Activated CD4-positive, alpha-beta T cell treated with anti-CD3 and anti-CD28 coated beads, Interleukin-2, amount 10 ng/mL, durations not matched to agents 7 days and 5 days (primary cell): ENCODE measurements around the gene M1AP. TPM values are rescaled to one million over a fixed set of nuclear protein-coding genes. Genes with fewer than 3 reads are reported as not detected.

Source experiments
- CTCF ChIA-PET: fragments of 350-600 bp; sonication (Branson Sonifier 250); formaldehyde crosslinking; loops from one replicate; lab custom pipeline; 2021; ENCODE audit warnings: antibody characterized with exemption; lab: Charles Lee
- POLR2A ChIA-PET: fragments of 350-600 bp; sonication (Branson Sonifier 250); formaldehyde crosslinking; loops from one replicate; lab custom pipeline; 2021; ENCODE audit warnings: antibody characterized with exemption; lab: Charles Lee
- DNase-seq: peaks from one replicate; pipeline ENCODE4 v3.0.0-alpha.2; 2020
- H3K27ac Mint-ChIP-seq: one replicate; pipeline ENCODE4 v1.8.0; 2021; ENCODE audit warnings: mild to moderate bottlenecking, moderate library complexity, mixed read lengths
- H3K27me3 Mint-ChIP-seq: one replicate; pipeline ENCODE4 v1.8.0; 2021; ENCODE audit warnings: mixed read lengths
- H3K36me3 Mint-ChIP-seq: one replicate; pipeline ENCODE4 v1.8.0; 2021; ENCODE audit warnings: low read depth, mixed read lengths
- H3K4me1 Mint-ChIP-seq: one replicate; pipeline ENCODE4 v1.8.0; 2021; ENCODE audit warnings: mixed read lengths
- H3K4me3 Mint-ChIP-seq: one replicate; pipeline ENCODE4 v1.8.0; 2021; ENCODE audit warnings: mild to moderate bottlenecking, moderate library complexity, mixed read lengths
- H3K9me3 Mint-ChIP-seq: one replicate; pipeline ENCODE4 v1.8.0; 2021; ENCODE audit warnings: mixed read lengths
- total RNA-seq, 2 experiments: library from RNA; stranded (reverse); gene quantifications; one replicate each; pipeline ENCODE4 v1.2.3, GENCODE V29; 2021

M1AP gene
- total RNA-seq, 2 experiments from 2014 or later, result not detected

DNA sequence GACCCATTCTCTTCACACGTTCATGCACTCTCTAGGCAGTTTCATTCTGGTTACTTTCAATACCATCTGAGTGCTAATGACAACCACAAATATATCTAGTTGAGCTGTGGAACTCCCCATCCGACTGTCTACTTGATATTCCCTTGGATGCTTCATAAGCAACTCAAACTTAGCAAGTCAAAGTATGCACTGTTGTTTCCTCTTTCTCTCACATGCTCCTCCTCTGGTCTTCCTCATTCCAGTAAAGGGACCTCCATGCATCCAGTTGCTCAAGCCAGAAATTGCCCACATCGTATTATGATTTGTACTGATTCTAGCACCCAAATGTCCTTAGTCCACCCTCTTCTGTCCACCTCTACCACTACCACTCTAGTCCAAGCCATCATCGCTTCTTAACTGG is 28.2 kb upstream of the M1AP start:
- no peaks in the 10 kb centered on the region for H3K9me3 Mint-ChIP-seq
- ChIA-PET CTCF (interaction anchor here (0.9 kb wide), 1 partner anchor 42 kb away, joined by 3 read pairs; no protein-coding TSS in a partner anchor), POLR2A (no interaction called here)
- H3K27ac Mint-ChIP-seq, result no peak overlapping the region
- DNase-seq, result no peak
- H3K36me3 Mint-ChIP-seq, result peaks cover 3% of the 10 kb centered on the region
- H3K4me3 Mint-ChIP-seq, result no peak overlapping the region
- no peaks in the 10 kb centered on the region for H3K4me1 Mint-ChIP-seq
- H3K27me3 Mint-ChIP-seq, result no peaks in the 10 kb centered on the region

DNA sequence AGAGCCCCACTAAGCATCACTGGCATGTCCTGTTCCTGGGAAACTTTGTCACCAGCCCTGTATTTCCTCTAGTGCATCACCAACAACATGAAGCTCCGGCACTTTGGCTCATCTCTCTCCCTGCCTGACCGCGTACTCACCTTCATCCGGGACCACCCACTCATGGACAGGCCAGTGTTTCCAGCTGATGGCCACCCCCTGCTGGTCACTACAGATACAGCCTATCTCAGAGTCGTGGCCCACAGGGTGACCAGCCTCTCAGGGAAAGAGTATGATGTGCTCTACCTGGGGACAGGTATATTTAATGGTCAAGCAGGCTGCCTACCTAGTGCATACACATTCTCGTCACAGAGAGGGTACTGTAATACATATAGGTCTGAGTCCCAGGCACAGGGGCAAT is 27.0 kb upstream of the M1AP start:
- no peak overlapping the region for H3K4me3 Mint-ChIP-seq
- no peak overlapping the region for H3K27ac Mint-ChIP-seq
- no peaks in the 10 kb centered on the region for H3K4me1 Mint-ChIP-seq
- POLR2A ChIA-PET, result no interaction called here
- no peaks in the 10 kb centered on the region for H3K9me3 Mint-ChIP-seq
- no peak for DNase-seq
- H3K36me3 Mint-ChIP-seq, result peaks cover 3% of the 10 kb centered on the region
- CTCF ChIA-PET, result interaction anchor here (1.2 kb wide), 1 partner anchor 13 kb away, joined by 3 read pairs; no protein-coding TSS in a partner anchor
- H3K27me3 Mint-ChIP-seq, result no peaks in the 10 kb centered on the region

DNA sequence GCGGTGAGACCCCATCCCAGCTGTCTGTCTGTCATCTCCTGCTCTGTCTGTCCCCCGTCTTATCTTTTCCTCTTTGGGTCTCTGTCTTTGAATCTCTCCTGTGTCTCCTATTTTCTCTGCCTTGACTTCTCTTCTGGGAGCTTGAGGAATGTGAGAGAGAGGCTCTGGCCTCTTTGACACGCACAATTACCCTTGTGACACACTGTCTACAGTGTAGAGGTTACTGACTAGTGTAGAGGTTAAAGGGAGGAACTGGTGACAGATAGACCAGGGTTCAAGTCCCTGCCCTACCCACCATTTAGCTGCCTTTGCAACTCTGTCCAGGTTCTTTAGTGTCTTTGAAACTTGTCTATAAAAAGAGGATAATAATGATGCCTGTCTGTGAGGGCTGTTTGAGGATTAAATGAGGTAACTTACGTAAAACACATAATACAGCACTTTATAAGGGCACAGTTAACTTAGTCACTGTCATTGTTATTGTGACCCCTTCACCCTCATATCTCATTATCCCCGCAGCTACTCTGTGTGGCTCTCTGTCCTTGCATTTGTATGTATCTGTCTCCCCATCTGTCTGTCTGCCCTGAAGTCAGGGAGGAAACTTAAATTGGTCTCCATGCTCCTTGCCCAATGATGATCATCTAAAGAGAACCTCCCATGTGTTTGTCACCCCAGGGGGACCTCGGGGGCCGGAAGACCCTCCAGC is 25.8 kb upstream of the M1AP start:
- Mint-ChIP-seq H3K27ac (no peak overlapping the region), H3K27me3 (no peaks in the 10 kb centered on the region), H3K9me3 (no peaks in the 10 kb centered on the region), H3K4me1 (no peaks in the 10 kb centered on the region), H3K4me3 (no peak overlapping the region), H3K36me3 (peaks cover 3% of the 10 kb centered on the region)
- no peak for DNase-seq
- CTCF ChIA-PET, result no interaction called here
- POLR2A ChIA-PET, result no interaction called here

DNA sequence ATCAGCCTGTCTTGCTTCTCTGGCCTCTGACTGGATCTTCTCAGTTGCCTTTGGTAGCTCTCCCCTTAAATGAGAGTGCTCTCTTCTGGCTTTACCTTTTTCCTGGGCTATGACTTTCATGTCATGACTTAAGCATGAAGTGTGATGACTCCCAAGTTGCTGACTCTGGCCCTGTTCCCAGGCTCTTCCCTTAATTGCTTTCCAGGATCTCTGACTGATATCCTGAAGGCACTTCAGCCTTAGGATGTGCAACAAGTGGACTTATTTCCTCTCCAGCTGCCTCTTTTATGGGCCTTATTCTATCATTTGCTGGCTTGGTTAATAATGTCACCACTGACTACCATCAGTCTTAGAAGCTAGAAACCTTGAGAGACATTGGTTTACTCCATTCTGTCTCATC is 23.3 kb upstream of the M1AP start:
- no peak for DNase-seq
- no peak overlapping the region for H3K4me3 Mint-ChIP-seq
- ChIA-PET CTCF (interaction anchor here (0.5 kb wide), 1 partner anchor 42 kb away, joined by 5 read pairs; no protein-coding TSS in a partner anchor), POLR2A (no interaction called here)
- H3K27me3 Mint-ChIP-seq, result no peaks in the 10 kb centered on the region
- no peak overlapping the region for H3K27ac Mint-ChIP-seq
- H3K36me3 Mint-ChIP-seq, result peaks cover 3% of the 10 kb centered on the region
- no peaks in the 10 kb centered on the region for H3K9me3 Mint-ChIP-seq
- no peaks in the 10 kb centered on the region for H3K4me1 Mint-ChIP-seq

DNA sequence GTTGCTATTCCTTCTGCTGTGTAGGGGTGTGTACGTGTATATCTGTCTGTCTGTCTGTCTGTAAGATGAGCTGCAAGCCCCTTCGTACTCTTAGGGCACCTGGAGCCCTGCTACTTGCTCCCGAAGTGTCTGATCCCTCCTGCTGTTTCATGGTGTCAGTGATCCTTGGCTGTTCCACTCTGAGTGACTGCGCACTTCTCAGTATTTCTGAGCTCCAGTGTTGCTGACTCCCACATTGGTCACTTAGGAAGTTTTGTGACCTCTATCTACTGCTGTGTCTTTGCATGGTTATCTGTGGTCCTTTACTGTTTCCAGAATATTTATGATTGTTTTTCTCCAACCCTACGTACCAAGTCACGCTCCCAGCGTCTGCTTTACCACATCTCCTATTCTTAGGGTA is 22.1 kb upstream of the M1AP start:
- no peaks in the 10 kb centered on the region for H3K4me1 Mint-ChIP-seq
- ChIA-PET POLR2A (no interaction called here), CTCF (no interaction called here)
- H3K9me3 Mint-ChIP-seq, result no peaks in the 10 kb centered on the region
- H3K27ac Mint-ChIP-seq, result no peak overlapping the region
- no peaks in the 10 kb centered on the region for H3K36me3 Mint-ChIP-seq
- H3K27me3 Mint-ChIP-seq, result no peaks in the 10 kb centered on the region
- no peak overlapping the region for H3K4me3 Mint-ChIP-seq
- DNase-seq, result no peak

DNA sequence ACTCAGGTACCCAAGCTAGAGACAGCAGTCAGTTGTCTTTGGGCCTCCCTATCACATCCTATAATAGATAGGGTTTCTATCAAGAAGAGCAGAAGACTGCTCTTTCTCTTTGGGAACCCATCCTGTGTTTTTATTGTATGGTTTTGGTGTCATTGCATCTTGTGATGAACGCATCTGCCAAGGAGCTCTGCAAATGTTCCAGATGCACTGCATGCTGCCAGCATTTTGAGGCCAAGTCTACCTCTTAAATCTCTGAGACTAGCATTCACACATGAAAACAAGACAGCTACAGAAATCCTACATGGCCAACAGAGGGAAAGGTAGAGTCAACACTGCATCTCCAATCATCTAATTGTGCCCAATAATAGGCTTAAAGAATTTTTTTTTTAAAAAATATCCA is 20.0 kb upstream of the M1AP start:
- ChIA-PET CTCF (interaction anchor here (0.9 kb wide), 1 partner anchor 12 kb away, joined by 4 read pairs; no protein-coding TSS in a partner anchor), POLR2A (no interaction called here)
- Mint-ChIP-seq H3K36me3 (no peaks in the 10 kb centered on the region), H3K4me1 (no peaks in the 10 kb centered on the region), H3K9me3 (no peaks in the 10 kb centered on the region), H3K27me3 (no peaks in the 10 kb centered on the region), H3K27ac (no peak overlapping the region), H3K4me3 (no peak overlapping the region)
- no peak for DNase-seq

DNA sequence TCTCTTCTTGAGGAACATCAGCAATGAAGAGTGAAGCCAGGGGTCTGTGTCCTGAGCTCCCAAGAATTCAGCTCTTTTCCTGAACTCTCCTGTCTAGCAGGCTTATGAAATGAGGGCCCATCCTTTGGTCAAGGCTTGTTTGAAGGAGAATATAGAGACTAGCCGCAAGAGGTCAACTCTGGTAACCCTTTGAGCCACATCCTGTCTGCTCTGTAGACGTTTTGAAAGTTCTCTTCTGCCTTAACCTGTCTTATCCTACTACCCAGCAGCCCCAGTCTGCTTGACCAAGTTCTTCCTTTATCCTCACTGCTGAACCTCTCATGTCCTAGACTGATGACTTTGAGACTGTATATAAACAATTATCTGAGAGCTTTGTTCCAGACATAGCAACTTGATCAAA is 11.3 kb upstream of the M1AP start:
- Mint-ChIP-seq H3K9me3 (no peaks in the 10 kb centered on the region), H3K27me3 (peaks cover 4% of the 10 kb centered on the region), H3K36me3 (peaks cover 2% of the 10 kb centered on the region), H3K4me1 (peaks cover 11% of the 10 kb centered on the region), H3K27ac (no peak overlapping the region), H3K4me3 (no peak overlapping the region)
- POLR2A ChIA-PET, result no interaction called here
- CTCF ChIA-PET, result no interaction called here
- no peak for DNase-seq

DNA sequence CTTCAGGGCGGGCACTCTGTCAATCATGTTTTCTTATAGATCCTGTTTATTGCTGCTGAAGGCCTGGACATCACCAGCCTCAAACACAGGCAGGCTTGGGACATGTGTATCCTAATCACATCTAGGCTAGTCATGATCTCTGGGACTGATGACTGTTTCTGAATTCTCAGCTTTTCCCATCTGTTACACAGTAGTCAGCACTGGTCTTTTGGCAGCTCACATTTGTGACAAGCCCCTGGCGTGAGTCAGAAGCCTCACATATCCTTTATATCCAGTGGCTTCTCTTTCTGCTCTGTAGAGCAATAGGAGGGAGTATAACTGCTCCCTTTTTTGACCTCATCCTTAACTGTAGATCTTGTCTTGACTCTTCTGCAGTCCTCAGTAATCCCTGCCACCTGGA is 10.4 kb upstream of the M1AP start:
- ChIA-PET CTCF (no interaction called here), POLR2A (no interaction called here)
- Mint-ChIP-seq H3K36me3 (peaks cover 2% of the 10 kb centered on the region), H3K27me3 (peaks cover 4% of the 10 kb centered on the region), H3K4me1 (peaks cover 16% of the 10 kb centered on the region), H3K9me3 (no peaks in the 10 kb centered on the region), H3K27ac (no peak overlapping the region), H3K4me3 (no peak overlapping the region)
- DNase-seq, result no peak

DNA sequence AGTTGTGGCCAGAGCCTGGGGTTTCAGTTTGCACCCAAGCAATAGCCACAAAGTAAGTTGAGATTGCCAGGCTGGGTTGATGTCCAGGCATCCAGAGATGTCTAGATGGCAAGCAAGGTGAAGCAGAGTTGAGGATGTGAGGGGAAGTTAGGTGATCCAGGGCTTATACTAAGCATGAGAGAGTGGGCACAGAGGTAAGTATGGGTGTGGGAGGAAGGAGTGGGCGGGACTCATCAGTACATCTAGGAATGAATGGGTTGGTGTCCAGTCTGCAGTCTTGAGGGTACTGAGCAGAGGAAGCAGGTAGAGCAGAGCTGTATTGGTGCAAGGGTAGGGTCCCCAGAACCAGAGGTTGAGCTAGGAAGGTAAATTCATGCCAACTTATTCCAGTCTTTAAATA is 7.4 kb upstream of the M1AP start:
- CTCF ChIA-PET, result interaction anchor here (0.9 to 2.2 kb wide), 3 partner anchors 11 to 66 kb away, joined by 4 to 7 read pairs (median 6); no protein-coding TSS in a partner anchor
- H3K27me3 Mint-ChIP-seq, result peaks cover 4% of the 10 kb centered on the region
- peak overlapping the region; percentile 72 for H3K4me3 Mint-ChIP-seq

DNA sequence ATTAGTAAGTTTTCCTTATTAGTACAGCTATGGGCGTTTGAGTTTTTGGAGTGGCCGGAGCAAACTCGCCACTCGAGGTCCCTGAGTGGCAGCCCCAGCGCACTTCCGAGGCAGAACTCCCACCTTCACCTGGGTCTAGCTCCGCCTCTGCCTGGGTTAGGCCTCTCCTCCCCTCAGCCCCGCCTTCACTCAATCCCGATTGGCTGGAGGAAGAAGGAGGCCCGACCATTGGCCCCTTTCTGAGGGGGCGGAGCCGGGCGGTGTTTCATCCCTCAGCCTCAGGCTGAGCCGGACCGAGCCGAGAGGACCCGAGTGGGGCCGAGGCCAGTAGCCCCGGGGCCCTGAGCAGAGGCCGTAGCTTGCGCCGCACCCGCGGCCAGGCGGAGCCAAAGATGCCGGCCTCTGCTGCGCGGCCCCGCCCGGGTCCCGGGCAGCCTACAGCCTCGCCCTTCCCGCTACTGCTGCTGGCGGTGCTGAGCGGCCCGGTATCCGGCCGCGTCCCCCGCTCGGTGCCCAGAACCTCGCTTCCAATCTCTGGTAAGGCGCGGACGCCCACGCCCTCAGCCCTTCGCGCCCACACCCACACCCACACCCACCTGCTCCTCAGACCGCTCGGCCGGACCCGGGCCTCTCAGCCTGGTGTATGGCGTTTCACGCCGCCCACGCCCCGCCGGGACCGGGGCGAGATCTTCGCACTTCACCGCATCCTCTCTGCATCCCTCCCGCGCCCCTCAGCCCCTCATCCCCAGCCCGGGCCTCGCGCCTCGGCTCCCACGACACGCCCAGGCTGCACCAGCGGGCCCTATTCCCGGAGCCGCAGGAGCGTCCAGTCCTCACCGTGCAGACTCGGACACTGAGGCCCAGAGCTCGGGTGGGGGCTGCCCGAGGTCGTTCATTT is 6.1 kb upstream of the M1AP start, which contains the start of gene SEMA4F:
Gene SEMA4F, plus strand, starts transcription at position 263 of the 898 bp plus-strand sequence. Its CDS starts 130 bp downstream, at position 393.
- H3K27ac Mint-ChIP-seq, result peak within 1 kb of the TSS; percentile 42
- ChIA-PET CTCF (interaction anchor here (0.7 to 2.2 kb wide), 4 partner anchors 9 to 668 kb away, joined by 3 to 7 read pairs (median 4); no protein-coding TSS in a partner anchor), POLR2A (interaction anchor here (0.6 kb wide), 1 partner anchor 79 kb away, joined by 3 read pairs; no protein-coding TSS in a partner anchor)

More for the DNA sequence above, 7.4 kb upstream of the M1AP start:
- POLR2A ChIA-PET, result no interaction called here
- Mint-ChIP-seq H3K4me1 (peaks cover 20% of the 10 kb centered on the region), H3K36me3 (peaks cover 2% of the 10 kb centered on the region), H3K9me3 (peaks cover 4% of the 10 kb centered on the region), H3K27ac (no peak overlapping the region)
- no peak for DNase-seq

DNA sequence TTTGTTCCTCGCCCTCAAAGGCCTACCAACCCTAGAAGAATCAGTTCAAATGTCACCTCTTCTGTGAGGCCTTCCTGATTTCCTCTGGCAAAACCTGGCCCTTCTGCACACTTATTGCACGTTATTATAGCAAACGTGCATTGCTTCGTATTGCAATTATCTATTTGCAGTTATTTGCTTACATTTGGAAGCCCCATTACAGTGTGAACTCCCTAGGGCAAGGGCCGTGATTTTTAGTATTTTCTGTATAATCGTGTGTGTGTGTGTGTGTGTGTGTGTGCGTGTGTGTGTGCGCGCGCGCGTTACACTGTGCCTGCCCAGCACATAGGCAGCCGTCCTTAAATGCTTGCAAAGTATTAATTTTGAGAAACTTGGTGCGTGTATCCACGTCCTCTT is 5.5 kb upstream of the M1AP start:
- peaks cover 4% of the 10 kb centered on the region for H3K9me3 Mint-ChIP-seq

More for the DNA sequence above, 6.1 kb upstream of the M1AP start, which contains the start of gene SEMA4F:
- peak; percentile 97 for DNase-seq
- peaks cover 2% of the 10 kb centered on the region for H3K36me3 Mint-ChIP-seq
- peaks cover 4% of the 10 kb centered on the region for H3K9me3 Mint-ChIP-seq
- H3K4me1 Mint-ChIP-seq, result peaks cover 20% of the 10 kb centered on the region
- peak within 1 kb of the TSS; percentile 72 for H3K4me3 Mint-ChIP-seq
- H3K27me3 Mint-ChIP-seq, result peaks cover 7% of the 10 kb centered on the region

DNA sequence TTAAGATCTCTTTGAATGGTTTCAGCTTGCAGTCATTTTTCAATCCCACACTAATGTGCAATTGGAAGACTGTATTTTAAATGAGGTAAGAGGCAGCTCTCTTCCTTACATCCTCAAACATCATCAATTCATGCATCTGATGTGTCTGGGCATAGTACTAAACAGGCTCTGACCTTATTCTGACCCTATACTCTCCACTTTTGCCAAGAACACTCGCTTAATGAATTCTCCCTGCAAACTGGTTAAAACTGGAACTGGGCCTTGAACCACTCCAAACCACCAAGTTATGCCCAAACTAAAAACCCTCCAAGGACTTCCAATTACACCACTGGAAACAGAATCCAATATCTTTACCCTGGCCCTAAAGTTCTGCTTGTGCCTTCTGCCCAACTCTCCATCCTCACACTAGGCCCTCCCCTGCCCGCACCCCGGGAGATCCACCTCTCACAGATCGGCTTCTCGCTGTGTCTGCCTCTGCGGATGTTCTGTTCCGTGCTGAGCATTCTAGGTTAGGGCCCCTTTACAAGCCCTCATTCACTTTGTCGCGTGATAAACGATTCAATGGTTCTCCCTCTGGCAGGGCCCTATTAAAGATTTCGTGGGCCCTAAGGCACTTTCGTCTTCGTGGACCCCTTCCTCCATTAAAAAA is 1.2 kb downstream of the M1AP start:
- no peak overlapping the region for H3K27ac Mint-ChIP-seq
- H3K36me3 Mint-ChIP-seq, result no peaks in the 10 kb centered on the region
- H3K4me1 Mint-ChIP-seq, result peaks cover 2% of the 10 kb centered on the region
- peaks cover 24% of the 10 kb centered on the region for H3K27me3 Mint-ChIP-seq
- no peak for DNase-seq
- ChIA-PET POLR2A (no interaction called here), CTCF (interaction anchor here (0.6 kb wide), 1 partner anchor 686 kb away, joined by 3 read pairs; no protein-coding TSS in a partner anchor)
- no peaks in the 10 kb centered on the region for H3K9me3 Mint-ChIP-seq
- no peak overlapping the region for H3K4me3 Mint-ChIP-seq

More for the DNA sequence above, 5.5 kb upstream of the M1AP start:
- Mint-ChIP-seq H3K4me1 (peaks cover 20% of the 10 kb centered on the region), H3K4me3 (peak overlapping the region; percentile 72), H3K27me3 (peaks cover 10% of the 10 kb centered on the region), H3K27ac (peak overlapping the region; percentile 42), H3K36me3 (peaks cover 2% of the 10 kb centered on the region)
- no peak for DNase-seq
- ChIA-PET CTCF (interaction anchor here (0.7 to 2.2 kb wide), 3 partner anchors 9 to 64 kb away, joined by 3 to 7 read pairs (median 6); no protein-coding TSS in a partner anchor), POLR2A (interaction anchor here (0.6 kb wide), 1 partner anchor 78 kb away, joined by 3 read pairs; no protein-coding TSS in a partner anchor)
